ENCODE results near the gene RGMA.

The RGMA gene

DNA sequence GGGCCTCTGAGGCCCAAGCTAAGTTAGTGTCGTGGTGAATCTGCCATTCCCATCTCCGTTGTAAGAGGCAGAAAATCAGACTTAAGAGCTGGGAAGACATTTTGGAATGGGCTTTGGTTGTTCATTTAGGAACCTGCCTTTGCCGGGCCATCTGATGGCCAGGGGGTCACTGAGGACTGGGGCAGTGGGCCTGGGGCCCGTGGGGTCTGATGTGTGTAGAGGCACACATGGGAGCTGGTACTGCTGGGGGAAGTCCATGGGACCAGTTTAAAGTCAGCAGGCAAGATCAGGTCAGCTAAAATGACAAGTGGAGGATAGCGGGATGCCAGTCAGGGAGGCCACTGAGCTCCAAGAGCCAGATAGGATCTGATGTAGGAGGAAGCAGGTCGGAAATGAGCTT lies 38.3 kb upstream of the RGMA start:
- H3K27ac ChIP-seq: no peak overlapping the region
- TF ChIP-seq ZFX (IDR thresholded peaks at IDR 0.05; ENCODE audit: borderline replicate concordance): no peak
- TF ChIP-seq, protein P1, sequence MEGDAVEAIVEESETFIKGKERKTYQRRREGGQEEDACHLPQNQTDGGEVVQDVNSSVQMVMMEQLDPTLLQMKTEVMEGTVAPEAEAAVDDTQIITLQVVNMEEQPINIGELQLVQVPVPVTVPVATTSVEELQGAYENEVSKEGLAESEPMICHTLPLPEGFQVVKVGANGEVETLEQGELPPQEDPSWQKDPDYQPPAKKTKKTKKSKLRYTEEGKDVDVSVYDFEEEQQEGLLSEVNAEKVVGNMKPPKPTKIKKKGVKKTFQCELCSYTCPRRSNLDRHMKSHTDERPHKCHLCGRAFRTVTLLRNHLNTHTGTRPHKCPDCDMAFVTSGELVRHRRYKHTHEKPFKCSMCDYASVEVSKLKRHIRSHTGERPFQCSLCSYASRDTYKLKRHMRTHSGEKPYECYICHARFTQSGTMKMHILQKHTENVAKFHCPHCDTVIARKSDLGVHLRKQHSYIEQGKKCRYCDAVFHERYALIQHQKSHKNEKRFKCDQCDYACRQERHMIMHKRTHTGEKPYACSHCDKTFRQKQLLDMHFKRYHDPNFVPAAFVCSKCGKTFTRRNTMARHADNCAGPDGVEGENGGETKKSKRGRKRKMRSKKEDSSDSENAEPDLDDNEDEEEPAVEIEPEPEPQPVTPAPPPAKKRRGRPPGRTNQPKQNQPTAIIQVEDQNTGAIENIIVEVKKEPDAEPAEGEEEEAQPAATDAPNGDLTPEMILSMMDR (IDR thresholded peaks at IDR 0.05): no peak

- no peak for TF ChIP-seq ZFX (IDR thresholded peaks at IDR 0.05; ENCODE audit: borderline replicate concordance)
- TF ChIP-seq, protein P1 (IDR thresholded peaks at IDR 0.05): no peak
- no peak overlapping the region for H3K27ac ChIP-seq
Measured at GRCh38 chr15:93126599-93126998, 37.6 kb upstream of the RGMA start.

- no peak for TF ChIP-seq ZFX (IDR thresholded peaks at IDR 0.05; ENCODE audit: borderline replicate concordance)
- TF ChIP-seq, protein P1 (IDR thresholded peaks at IDR 0.05): no peak
- H3K27ac ChIP-seq: no peak overlapping the region
Measured at GRCh38 chr15:93126148-93126547, 37.1 kb upstream of the RGMA start.

GRCh38 chr15:93124126-93124525 lies 35.1 kb upstream of the RGMA start:
- TF ChIP-seq, protein P1 (IDR thresholded peaks at IDR 0.05): no peak
- TF ChIP-seq ZFX (IDR thresholded peaks at IDR 0.05; ENCODE audit: borderline replicate concordance): no peak
- no peak overlapping the region for H3K27ac ChIP-seq

GRCh38 chr15:93121973-93122910 lies 33.2 kb upstream of the RGMA start:
- TF ChIP-seq, protein P1 (IDR thresholded peaks at IDR 0.05): no peak
- no peak for TF ChIP-seq ZFX (IDR thresholded peaks at IDR 0.05; ENCODE audit: borderline replicate concordance)
- H3K27ac ChIP-seq: no peak overlapping the region

DNA sequence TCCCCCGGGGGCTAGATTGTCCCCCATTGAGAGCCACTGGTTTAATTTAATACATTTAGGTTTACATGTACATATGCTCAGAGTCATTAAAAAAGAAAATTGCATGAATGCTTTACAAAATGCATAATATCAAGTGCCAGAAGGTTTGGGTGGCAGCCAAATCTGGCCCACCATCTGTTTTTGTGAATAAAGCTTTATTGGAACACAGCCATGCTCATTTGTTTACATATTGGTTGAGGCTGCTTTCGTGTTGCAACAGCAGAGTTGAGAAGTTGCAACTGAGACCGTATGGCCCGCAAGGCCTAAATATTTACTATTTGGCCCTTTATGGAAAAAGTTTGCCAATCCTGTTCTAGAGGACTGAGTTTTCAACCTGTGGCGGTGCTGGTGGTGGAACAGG lies 32.1 kb upstream of the RGMA start:
- no peak overlapping the region for H3K27ac ChIP-seq
- no peak for TF ChIP-seq ZFX (IDR thresholded peaks at IDR 0.05; ENCODE audit: borderline replicate concordance)
- TF ChIP-seq, protein P1 (IDR thresholded peaks at IDR 0.05): no peak

DNA sequence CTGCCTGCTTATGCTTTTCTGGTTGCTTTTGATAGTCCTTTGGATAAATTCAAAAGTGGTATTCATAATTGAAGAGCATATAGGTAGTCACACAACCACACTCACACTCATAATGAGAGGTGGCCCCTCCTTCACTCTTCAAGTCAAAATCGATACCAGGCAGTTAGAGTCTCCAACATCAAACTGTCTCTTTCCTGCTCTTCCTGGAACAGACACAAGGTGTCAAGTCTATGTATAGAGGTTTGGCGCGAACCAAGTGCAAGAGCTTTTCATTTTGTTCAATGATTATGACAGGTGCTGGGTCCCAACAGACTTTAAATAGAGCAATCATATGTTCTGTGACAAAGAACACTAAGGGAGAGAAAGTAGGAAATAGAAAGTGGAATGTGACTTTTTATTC lies 29.9 kb upstream of the RGMA start:
- TF ChIP-seq, protein P1 (IDR thresholded peaks at IDR 0.05): no peak
- no peak for TF ChIP-seq ZFX (IDR thresholded peaks at IDR 0.05; ENCODE audit: borderline replicate concordance)
- H3K27ac ChIP-seq: no peak overlapping the region
